ENCODE measurements around the gene NAT9.
A peak's percentile ranks its signal among the peaks of the same experiment; 100 is the strongest.

NAT9 gene

DNA sequence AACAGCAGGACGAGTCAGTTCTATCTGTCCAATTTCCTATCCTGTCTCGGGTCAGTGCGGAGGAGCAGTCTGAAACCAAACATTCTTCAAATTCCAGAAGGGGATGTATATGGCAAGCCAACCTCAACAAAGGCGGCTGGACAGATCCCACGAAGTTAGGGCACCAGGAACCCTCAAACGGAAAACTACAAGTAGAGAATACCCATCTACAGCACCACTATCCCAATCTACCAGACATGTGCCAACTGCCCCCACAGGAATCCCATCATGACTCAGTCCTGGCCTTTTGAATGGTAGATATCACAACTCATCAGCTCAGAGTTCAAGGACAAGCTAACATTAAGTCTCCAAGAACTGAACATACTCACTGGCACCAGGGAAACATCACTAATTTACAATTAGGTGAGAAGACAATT lies 2.3 kb downstream of the NAT9 start:
- no peak for TF ChIP-seq MYC (IDR thresholded peaks at IDR 0.05; ENCODE audit: low read depth, low read length)
- TF ChIP-seq, protein P1, sequence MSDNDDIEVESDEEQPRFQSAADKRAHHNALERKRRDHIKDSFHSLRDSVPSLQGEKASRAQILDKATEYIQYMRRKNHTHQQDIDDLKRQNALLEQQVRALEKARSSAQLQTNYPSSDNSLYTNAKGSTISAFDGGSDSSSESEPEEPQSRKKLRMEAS (IDR thresholded peaks at IDR 0.05; ENCODE audit: low read depth, low read length): no peak
- TF ChIP-seq POLR2A (IDR thresholded peaks at IDR 0.05; ENCODE audit: extremely low read depth, insufficient read length): no peak
- TF ChIP-seq, protein P2, sequence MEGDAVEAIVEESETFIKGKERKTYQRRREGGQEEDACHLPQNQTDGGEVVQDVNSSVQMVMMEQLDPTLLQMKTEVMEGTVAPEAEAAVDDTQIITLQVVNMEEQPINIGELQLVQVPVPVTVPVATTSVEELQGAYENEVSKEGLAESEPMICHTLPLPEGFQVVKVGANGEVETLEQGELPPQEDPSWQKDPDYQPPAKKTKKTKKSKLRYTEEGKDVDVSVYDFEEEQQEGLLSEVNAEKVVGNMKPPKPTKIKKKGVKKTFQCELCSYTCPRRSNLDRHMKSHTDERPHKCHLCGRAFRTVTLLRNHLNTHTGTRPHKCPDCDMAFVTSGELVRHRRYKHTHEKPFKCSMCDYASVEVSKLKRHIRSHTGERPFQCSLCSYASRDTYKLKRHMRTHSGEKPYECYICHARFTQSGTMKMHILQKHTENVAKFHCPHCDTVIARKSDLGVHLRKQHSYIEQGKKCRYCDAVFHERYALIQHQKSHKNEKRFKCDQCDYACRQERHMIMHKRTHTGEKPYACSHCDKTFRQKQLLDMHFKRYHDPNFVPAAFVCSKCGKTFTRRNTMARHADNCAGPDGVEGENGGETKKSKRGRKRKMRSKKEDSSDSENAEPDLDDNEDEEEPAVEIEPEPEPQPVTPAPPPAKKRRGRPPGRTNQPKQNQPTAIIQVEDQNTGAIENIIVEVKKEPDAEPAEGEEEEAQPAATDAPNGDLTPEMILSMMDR (IDR thresholded peaks at IDR 0.05; ENCODE audit: low read depth, low read length): no peak
- peak; percentile 12 for DNase-seq (ENCODE audit: low read depth)
- H3K4me3 ChIP-seq (ENCODE audit: low read depth, low read length): no peak overlapping the region

DNA sequence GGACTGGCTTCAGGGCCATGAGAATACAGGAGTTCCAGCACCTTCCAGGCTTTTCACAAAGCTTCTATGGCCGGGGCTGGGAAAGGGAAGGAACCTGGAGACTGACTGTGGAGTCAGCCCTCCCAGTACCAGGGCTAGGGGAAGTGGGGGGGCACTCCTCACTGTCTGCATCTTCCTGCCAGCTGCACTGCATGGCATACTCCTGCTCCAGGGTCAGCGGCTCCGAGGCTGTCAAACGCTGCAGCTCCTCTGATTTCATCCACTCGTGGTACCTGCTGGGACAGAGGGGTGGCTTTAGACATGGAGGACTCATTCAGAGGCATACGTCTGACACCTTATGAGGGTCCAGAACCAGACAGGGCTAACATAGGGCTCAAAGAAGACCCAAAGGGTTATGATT lies 2.7 kb downstream of the NAT9 start:
- DNase-seq (ENCODE audit: low read depth): no peak
- TF ChIP-seq, protein P1 (IDR thresholded peaks at IDR 0.05; ENCODE audit: low read depth, low read length): no peak
- TF ChIP-seq, protein P2 (IDR thresholded peaks at IDR 0.05; ENCODE audit: low read depth, low read length): no peak
- TF ChIP-seq POLR2A (IDR thresholded peaks at IDR 0.05; ENCODE audit: extremely low read depth, insufficient read length): no peak
- no peak for TF ChIP-seq MYC (IDR thresholded peaks at IDR 0.05; ENCODE audit: low read depth, low read length)
- H3K4me3 ChIP-seq (ENCODE audit: low read depth, low read length): no peak overlapping the region

DNA sequence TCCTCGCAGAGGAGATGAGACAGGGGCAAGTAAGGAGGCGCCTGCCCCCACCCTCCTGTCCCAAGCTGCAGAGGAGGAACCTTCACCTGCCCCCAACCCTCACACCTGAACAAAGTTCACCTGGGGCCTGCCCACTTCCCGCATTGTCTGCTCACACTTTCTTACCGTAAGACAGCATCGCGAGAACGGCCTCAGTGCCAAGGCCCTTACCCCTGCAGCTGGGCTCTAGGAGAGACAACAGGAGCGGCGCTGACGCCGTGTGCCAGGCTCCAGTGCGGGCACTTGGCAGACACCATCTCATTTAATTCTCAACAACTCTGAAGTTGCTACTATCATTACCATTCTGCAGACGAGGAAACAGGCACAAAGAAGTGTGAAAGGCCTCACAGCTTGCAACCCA lies 4.1 kb downstream of the NAT9 start:
- no peak overlapping the region for H3K4me3 ChIP-seq (ENCODE audit: low read depth, low read length)
- no peak for DNase-seq (ENCODE audit: low read depth)
- TF ChIP-seq MYC (IDR thresholded peaks at IDR 0.05; ENCODE audit: low read depth, low read length): no peak
- no peak for TF ChIP-seq POLR2A (IDR thresholded peaks at IDR 0.05; ENCODE audit: extremely low read depth, insufficient read length)
- TF ChIP-seq, protein P2 (IDR thresholded peaks at IDR 0.05; ENCODE audit: low read depth, low read length): no peak
- TF ChIP-seq, protein P1 (IDR thresholded peaks at IDR 0.05; ENCODE audit: low read depth, low read length): no peak

DNA sequence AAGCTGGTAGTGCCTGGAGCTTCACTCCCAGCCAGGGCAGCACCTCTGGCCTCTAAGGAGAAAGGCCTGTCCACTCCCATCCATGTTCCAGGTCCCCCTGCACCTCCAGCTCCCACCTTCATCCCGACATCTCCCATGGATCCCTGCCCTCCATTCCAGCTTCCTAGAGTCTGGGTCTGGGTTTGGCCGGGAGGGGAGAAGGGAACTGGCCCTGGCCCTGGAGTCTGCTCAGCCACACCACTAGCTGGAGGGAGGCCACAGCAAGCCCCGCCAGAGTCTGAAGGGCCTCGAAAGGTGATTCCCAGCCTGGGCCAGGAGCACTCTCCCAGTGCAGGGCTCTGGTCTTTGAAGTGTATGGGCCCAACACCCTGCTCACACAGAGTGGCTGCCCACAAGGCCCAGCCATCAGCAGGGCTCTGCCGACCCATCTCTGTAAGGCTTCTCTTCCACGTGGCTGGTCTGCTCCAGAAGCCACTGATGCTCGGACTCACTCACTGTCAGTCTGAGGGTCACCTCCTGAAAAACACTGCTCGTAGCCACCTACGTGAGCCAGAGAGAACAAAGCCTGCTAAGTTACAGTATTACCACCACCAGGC lies 4.7 kb downstream of the NAT9 start:
- H3K4me3 ChIP-seq (ENCODE audit: low read depth, low read length): no peak overlapping the region
- peak; percentile 7 for DNase-seq (ENCODE audit: low read depth)
- TF ChIP-seq POLR2A (IDR thresholded peaks at IDR 0.05; ENCODE audit: extremely low read depth, insufficient read length): peak; percentile 11
- TF ChIP-seq, protein P2 (IDR thresholded peaks at IDR 0.05; ENCODE audit: low read depth, low read length): no peak

DNA sequence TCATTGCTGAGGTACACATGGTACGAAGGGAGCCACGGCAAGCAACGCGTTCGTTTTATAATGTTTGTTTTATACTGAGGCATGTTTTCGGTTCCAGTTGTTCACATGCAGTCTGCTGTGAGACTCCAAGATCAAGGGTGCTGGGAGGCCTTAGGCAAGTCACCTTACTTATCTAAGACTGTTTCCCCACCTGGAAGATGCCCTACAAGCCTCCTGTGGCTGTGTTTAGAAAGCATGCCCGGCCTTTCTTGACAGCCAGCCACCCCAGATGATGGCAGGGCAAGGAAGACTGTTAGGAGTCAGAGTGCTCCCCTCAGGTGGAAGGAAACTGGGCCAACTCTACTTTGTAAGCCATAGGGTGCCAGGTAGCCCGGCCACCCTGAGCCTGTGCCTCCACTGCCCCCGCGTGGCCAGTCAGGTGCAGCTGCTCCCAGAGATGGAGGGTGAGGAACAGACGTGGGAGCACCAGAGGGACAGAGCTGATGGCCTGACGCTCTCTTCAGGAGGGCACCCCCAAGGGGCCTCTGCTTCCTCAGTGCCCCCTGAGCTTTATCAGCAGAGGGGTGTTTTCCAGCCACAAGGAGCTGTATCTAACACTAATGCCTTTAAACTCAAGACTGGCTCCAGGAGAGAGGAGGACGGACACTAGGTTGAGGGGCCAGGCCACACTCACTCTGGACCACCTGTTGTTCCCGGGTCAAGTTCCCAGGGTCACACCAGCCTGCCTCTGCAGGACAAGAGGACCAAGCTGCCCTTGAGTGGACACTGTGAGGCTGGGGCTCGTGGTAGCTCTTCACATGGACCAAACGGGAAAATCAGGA lies 5.4 kb downstream of the NAT9 start:
- peak; percentile 56 for DNase-seq (ENCODE audit: low read depth)
- no peak for TF ChIP-seq POLR2A (IDR thresholded peaks at IDR 0.05; ENCODE audit: extremely low read depth, insufficient read length)
- TF ChIP-seq, protein P1 (IDR thresholded peaks at IDR 0.05; ENCODE audit: low read depth, low read length): no peak
- TF ChIP-seq MYC (IDR thresholded peaks at IDR 0.05; ENCODE audit: low read depth, low read length): no peak
- TF ChIP-seq, protein P2 (IDR thresholded peaks at IDR 0.05; ENCODE audit: low read depth, low read length): peak; percentile 31

More for the DNA sequence above, 5.4 kb downstream of the NAT9 start:
- H3K4me3 ChIP-seq (ENCODE audit: low read depth, low read length): no peak overlapping the region

Measured in NB4 (cell line).